Stimulated activated CD8-positive, alpha-beta memory T cell treated with anti-CD3 and anti-CD28 coated beads, Interleukin-7, amount 100 ng/mL, for 1 hour (primary cell): Measurements from ENCODE around the gene ARHGAP15.

Experiments
- DNase-seq, 2 donors: peaks; one replicate each; pipeline ENCODE4 v3.0.0-alpha.2; 2020; ENCODE audit warnings: low read depth in 2 of 2

The ARHGAP15 gene

GRCh38 chr2:143759455-143759854 lies 630.2 kb downstream of the ARHGAP15 start:
- DNase-seq: no peak

DNA sequence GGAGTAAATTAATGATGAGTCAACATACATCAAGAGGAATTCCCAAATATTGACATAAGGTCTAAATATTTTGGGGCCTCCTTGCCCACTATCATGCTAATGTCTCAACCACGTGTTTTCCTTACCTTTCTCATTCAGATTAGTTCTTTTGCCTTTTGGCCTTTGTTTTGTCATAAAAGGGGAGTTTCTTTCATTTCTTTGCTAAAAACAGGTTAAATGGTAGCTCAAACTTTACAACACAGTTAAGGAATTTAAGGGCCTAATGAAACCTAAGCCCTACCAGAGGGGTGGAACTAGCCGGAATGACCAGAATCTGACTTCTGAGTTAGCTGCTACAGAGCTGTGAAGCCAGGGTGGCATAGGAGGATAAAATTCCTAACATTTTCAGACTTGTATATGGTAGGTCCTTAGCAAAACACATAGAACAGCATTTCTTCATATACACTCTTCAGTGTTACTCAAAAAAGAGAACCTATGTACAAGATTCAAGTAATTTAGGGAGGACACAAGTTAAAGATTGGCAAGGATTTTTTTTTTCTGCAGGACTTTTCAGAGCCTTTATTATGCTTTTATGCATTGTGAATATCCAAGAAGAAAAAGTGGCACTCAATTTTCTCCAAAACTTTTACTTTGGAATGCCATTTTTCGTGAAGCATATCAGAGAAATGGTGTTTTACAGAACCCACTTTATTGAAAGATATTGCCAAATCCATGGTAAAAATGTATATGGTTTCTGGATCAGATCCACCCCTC lies 633.1 kb downstream of the ARHGAP15 start:
- DNase-seq: no peak

GRCh38 chr2:143764261-143764660 lies 635.0 kb downstream of the ARHGAP15 start:
- no peak for DNase-seq

DNA sequence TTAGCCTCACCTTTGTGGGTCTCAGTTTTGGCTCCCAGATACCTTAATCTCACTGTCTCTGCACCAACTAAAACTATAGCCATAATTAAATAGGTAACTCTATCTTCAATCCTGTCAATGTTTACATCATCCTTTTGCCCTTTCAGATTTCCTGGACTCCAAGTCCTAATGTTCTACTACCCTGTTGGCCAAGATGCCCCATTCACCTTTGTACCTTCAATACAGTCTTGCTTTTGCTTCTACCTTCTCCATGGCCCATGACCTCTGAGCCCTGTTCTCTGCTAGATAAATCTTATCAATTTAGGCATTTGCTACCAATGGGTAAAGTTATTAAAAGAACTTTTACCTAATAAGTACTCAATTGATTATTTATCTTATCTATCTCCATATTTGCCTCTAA lies 635.5 kb downstream of the ARHGAP15 start:
- no peak for DNase-seq

DNA sequence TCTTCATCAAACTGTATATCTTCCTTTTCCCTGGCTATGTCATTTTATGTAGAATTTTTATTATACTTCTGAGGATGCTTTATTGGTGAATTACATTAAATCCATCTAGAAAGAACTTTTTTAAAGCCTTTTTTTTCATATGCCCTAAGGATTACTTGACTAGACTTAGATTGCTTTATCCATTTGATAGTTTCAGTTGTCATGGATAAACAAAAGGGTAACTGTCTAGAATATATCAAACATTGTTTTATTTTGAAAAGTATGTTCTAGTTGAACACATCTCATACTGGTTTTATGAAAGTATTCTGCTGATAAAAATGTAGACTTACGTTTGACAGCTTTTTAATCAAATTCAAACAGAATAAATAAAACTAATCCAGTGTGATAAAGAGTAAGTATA lies 639.8 kb downstream of the ARHGAP15 start:
- no peak for DNase-seq

- DNase-seq: no peak
These were observed 642.7 kb downstream of the ARHGAP15 start for GRCh38 chr2:143771939-143772338.

GRCh38 chr2:143776526-143777297 lies 647.5 kb downstream of the ARHGAP15 start:
- no peak for DNase-seq

- no peak for DNase-seq
These were observed 649.8 kb downstream of the ARHGAP15 start for GRCh38 chr2:143779021-143779420.

GRCh38 chr2:143786026-143786765 lies 657.0 kb downstream of the ARHGAP15 start:
- no peak for DNase-seq

DNA sequence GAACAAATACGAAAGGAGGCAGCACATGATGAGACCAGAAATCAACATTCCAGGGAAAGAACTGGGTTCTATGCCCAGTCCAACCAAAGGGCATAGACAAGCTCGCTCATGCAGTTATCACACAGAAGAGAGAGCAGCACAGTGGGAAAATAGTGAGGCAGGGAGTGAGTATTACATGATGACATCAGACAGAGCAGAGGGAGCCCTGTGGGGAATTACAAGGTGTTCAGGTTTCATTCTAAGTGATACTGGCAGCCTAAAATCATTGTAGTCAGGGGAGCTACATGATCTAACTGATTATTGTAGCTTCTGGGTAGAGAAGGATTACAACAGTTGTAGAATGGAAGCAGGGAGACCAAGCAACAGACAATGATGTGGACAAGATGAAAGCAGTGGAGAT lies 658.5 kb downstream of the ARHGAP15 start:
- DNase-seq: no peak

- DNase-seq: no peak
These were observed 663.4 kb downstream of the ARHGAP15 start for GRCh38 chr2:143792602-143793001.

- no peak for DNase-seq
These were observed 664.2 kb downstream of the ARHGAP15 start for GRCh38 chr2:143793381-143793780.

GRCh38 chr2:143796051-143796450 lies 666.8 kb downstream of the ARHGAP15 start:
- no peak for DNase-seq

DNA sequence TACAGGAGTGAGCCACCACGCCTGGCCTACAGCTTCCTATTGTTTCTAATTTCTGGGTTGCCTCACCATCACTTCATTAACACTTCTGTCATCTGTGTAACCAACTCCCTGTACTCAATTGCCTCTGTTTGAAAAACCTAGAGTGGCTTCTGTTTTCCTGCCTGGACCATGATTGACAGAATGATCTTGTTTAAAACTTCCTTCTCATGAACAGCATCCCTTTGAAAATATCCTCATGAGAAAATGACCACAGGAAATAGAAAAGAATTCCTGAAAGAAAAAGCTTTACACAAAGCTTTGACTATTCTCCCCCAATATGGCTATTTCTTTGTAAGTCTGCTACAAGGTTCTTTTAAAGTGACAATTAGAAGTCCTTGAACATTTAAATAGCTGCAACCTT lies 672.3 kb downstream of the ARHGAP15 start:
- DNase-seq: no peak

GRCh38 chr2:143802242-143802641 lies 673.0 kb downstream of the ARHGAP15 start:
- DNase-seq: no peak

GRCh38 chr2:143802871-143803650 lies 673.8 kb downstream of the ARHGAP15 start:
- DNase-seq: no peak

GRCh38 chr2:143803936-143804335 lies 674.7 kb downstream of the ARHGAP15 start:
- DNase-seq: no peak

DNA sequence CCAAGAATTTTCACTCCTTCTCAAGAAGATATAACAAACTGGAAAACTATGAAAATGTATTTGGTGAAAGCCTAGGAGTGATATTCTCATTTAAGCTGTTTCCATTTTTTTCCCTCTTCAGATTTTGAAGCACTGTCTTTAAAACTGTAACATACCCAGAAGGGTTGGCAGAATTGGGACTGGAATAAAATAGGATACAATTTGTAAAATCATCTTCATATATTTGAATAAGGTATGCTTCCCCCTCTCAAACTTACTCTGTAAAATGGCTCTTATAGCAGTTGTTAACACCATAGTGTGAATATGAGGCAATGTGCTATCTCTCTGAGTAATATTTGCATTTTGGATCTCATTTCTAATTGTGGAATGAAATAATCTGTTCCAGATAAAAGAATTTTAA lies 676.4 kb downstream of the ARHGAP15 start:
- no peak for DNase-seq

DNA sequence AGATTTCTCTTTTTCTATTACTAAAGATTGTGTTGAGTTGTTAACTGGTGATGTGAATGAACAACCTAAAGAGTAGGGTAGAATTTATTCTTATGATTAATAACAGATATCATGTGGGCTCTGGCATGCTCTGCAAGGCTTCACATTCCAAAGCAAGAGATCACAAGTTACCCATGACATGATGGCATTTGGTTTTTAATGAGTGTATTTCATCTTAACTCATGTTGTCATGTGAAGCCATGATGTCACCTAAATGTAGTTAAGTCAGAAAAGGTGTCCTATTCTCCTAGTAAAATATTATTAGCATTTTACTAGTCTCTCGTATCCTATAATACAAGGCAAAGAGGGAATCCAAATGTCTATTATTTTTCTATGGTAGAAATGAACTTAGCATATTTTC lies 678.0 kb downstream of the ARHGAP15 start:
- no peak for DNase-seq

DNA sequence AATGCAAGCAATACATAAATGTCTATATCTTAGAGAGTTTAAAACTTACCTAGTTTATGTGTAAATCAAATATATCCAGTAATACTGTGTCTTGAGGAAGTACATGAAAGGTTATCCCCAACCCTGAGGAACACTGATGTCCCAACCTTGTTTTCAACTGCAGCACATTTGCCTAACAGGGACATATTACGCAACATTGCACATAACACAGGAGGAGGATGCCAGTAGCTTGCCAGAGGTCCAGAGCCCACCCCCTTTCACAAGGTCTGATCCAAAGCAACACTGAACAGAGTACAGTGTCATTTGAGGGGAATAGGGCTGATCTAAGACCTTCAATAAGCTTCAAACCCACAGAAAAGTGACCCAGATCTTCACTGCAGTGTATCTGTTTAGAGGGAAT lies 678.5 kb downstream of the ARHGAP15 start:
- DNase-seq: no peak

DNA sequence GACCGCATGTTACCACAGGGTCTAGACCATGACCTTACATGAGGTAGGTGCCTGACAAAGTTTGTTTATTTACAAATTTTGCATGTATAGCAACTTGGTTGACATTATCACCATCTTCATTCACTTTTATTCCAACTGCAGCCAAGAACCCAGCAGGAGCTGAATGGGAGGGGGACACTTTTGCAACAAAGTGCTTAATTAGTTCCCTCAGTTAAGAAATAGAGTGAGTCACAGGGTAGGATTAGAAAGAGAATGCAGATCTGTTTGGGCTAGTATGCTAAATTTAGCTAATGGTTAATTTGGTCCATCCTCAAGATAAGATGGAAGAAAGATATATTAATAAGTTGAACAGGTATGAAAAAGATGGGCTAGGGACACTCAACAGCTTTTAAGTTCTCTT lies 678.9 kb downstream of the ARHGAP15 start:
- DNase-seq: no peak

DNA sequence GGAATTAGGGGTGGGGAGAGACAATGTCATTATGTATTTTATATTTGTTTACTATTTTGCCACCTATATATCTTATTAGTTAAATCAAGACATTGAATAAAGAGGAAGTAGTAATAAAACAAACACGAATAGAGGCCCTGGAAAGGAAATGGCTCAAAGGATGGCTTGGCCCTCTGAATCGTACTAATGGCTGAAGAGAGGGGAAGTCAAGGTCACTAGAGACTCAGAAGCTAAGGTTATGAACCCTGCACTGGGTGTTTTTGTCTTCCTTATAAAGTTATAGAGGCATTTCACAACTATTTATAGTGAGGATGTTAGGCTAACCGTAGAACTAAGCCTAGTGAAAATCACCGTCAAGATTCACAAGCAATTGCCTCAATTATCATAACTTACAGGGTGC lies 685.9 kb downstream of the ARHGAP15 start:
- no peak for DNase-seq
